OCI-LY7 (cell line): ENCODE data around the gene DFFA.
"Not testable (repeated sequence)": the region's sequence is repeated elsewhere in the genome, so short reads cannot be mapped to it uniquely, and the experiment has no call there.

Experiments used
- EZH2phosphoT487 ChIP-seq: fragments of 200-600 bp; sonication (generic); IDR thresholded peaks from 2 replicates; pipeline ENCODE4 v1.6.1; 2018; ENCODE audit warnings: low read depth, borderline replicate concordance, mild to moderate bottlenecking, mixed run types, antibody characterized with exemption, low read length, moderate library complexity, mixed read lengths
- TF ChIP-seq, protein P1 (sequence below): fragments of 200-600 bp; sonication (generic); conservative IDR thresholded peaks from 2 replicates; pipeline ENCODE4 v1.5.1; 2014; ENCODE audit warnings: mild to moderate bottlenecking, antibody characterized with exemption, low read length, moderate library complexity, mixed read lengths

- TF ChIP-seq, protein P1, sequence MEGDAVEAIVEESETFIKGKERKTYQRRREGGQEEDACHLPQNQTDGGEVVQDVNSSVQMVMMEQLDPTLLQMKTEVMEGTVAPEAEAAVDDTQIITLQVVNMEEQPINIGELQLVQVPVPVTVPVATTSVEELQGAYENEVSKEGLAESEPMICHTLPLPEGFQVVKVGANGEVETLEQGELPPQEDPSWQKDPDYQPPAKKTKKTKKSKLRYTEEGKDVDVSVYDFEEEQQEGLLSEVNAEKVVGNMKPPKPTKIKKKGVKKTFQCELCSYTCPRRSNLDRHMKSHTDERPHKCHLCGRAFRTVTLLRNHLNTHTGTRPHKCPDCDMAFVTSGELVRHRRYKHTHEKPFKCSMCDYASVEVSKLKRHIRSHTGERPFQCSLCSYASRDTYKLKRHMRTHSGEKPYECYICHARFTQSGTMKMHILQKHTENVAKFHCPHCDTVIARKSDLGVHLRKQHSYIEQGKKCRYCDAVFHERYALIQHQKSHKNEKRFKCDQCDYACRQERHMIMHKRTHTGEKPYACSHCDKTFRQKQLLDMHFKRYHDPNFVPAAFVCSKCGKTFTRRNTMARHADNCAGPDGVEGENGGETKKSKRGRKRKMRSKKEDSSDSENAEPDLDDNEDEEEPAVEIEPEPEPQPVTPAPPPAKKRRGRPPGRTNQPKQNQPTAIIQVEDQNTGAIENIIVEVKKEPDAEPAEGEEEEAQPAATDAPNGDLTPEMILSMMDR: not testable (repeated sequence)
- TF ChIP-seq EZH2phosphoT487: not testable (repeated sequence)
These were observed 46.3 kb downstream of the DFFA start for GRCh38 chr1:10425826-10426534.
